Adrenal gland (tissue), 12 donors: ENCODE data around the gene IQSEC2. TPM values are rescaled to one million over a fixed set of nuclear protein-coding genes. Genes with fewer than 3 reads are reported as not detected.

Experiments
- DNase-seq, 7 donors: peaks; one replicate each; pipeline ENCODE4 v3.0.0-alpha.2; 2019 to 2020
- H3K27ac ChIP-seq, 5 donors: fragments of 200-600 bp; sonication (generic) in 4 of 5; 1 replicate in 3 of 5; 2 replicates in 2 of 5; pipeline versions ENCODE4 v1.5.1 to v1.8.0; 2016 to 2020; ENCODE audit warnings: mild to moderate bottlenecking in 1 of 5
- H3K27me3 ChIP-seq: fragments of 200-600 bp; 2 replicates; pipeline ENCODE4 v1.8.0; 2021
- H3K36me3 ChIP-seq, 2 donors: fragments of 200-600 bp; replicated peaks in 1 of 2; 1 replicate in 1 of 2; 2 replicates in 1 of 2; pipeline versions ENCODE4 v1.5.1 to v1.8.0; 2018 to 2022
- H3K4me1 ChIP-seq, 2 donors: fragments of 200-600 bp; replicated peaks in 1 of 2; 1 replicate in 1 of 2; 2 replicates in 1 of 2; pipeline versions ENCODE4 v1.5.1 to v1.8.0; 2018 to 2021
- H3K4me3 ChIP-seq, 4 donors: fragments of 200-600 bp; sonication (generic) in 3 of 4; one replicate each; pipeline ENCODE4 v1.5.1; 2016 to 2018
- H3K9me3 ChIP-seq, 3 donors: fragments of 200-600 bp; sonication (generic) in 1 of 3; replicated peaks in 1 of 3; 1 replicate in 2 of 3; 2 replicates in 1 of 3; pipeline versions ENCODE4 v1.5.1 to v1.8.0; 2016 to 2021
- POLR2A ChIP-seq, 2 donors: fragments of 450-650 bp; IDR thresholded peaks; one replicate each; pipeline ENCODE4 v1.6.1; 2017; ENCODE audit warnings: antibody characterized with exemption in 2 of 2, mild to moderate bottlenecking in 2 of 2, moderate library complexity in 1 of 2
- WGBS, 4 donors: extraction: QIAGEN DNeasy Blood & Tissue Kit in 2 of 4; methylation state at CpG; one replicate each; pipeline versions ENCODE4 v1.1.5 to v1.1.7; 2013 to 2017; 5-methylcytosine and 5-hydroxymethylcytosine counted together
- intact Hi-C, 2 donors: fragments of 100-400 bp; cut with DNase I; formaldehyde crosslinking; loops; one replicate each; pipeline versions ENCODE4 v1.14.1 to v1.15.0; 2022 to 2023
- polyA plus RNA-seq, 3 donors: library from polyadenylated mRNA; stranded (reverse); fragments of 200-250 nt in 2 of 3; fragments of 350-450 nt in 1 of 3; fragmentation: Illumina TruSeq in 1 of 3; extraction: RNeasy Lipid Tissue Mini Kit (QIAGEN cat#74804) in 1 of 3; gene quantifications; one replicate each; pipeline ENCODE4 v1.2.3, GENCODE V29; 2013 to 2014
- total RNA-seq, 9 donors: library from RNA; depleted of rRNA in 4 of 9; stranded (reverse); fragments of >200 nt in 4 of 9; fragments of 120-200 nt in 1 of 9; fragmentation: NEBNext Ultra II Directional in 1 of 9; extraction: Animal tissue kit (Norgen Biotek cat#: 25700) in 1 of 9; gene quantifications; one replicate each; pipeline versions ENCODE4 v1.1.0 to v1.2.4, GENCODE V29; 2013 to 2023
- TF ChIP-seq, protein P1 (sequence below), 6 experiments: fragments of 450-650 bp in 4 of 6; fragments of 200-600 bp in 2 of 6; sonication (generic) in 1 of 6; IDR thresholded peaks; 1 replicate in 5 of 6; 2 replicates in 1 of 6; pipeline versions ENCODE4 v1.5.1 to v1.8.0; 2016 to 2021; ENCODE audit warnings: antibody characterized with exemption in 6 of 6, mild to moderate bottlenecking in 2 of 6, moderate library complexity in 1 of 6
- donor health status: healthy with polysubstance abuse.
- donor health status: Bipolar disorder and iron deficiency.
- donor health status: DM: yes; HTN: yes; CAD: no.
- donor health status: DM: no; HTN: no; CAD: no.
- donor health status: DM: no; HTN: no; CAD: no.
- donor health status: DM: yes; HTN: yes; CAD: no.

Gene IQSEC2
- total and polyA plus RNA-seq, 12 donors, result 2.4 to 67.9 (median 37.8) TPM

DNA sequence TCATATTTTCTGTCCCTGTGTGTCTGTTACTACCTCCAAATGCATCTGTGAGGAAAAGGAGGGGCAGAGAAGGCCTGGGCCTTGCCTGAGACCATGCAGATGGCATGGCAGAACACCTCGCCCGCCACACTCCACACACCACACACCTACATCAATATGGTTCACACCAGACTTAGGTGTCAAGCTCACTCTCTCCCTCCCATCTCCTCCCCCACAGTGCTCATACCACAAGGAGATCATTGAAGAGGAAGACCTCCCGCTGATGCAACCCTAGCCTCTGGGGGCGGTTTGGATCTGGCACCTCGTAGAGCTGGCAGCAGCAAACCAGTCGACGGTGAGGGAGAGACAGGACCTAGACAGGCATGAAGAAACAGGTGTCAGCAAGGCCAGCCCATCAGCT lies 39.8 kb downstream of the IQSEC2 start:
- H3K36me3 ChIP-seq, result peaks cover 0 to 16% of the 10 kb centered on the region in 2 donors
- 80 to 94% (median 92%) methylated on average over 7 of the region's 7 CpGs; no CpG with 5 or more reads in 1 of the 4 donors for WGBS, 4 donors
- H3K4me3 ChIP-seq, result no peak overlapping the region

DNA sequence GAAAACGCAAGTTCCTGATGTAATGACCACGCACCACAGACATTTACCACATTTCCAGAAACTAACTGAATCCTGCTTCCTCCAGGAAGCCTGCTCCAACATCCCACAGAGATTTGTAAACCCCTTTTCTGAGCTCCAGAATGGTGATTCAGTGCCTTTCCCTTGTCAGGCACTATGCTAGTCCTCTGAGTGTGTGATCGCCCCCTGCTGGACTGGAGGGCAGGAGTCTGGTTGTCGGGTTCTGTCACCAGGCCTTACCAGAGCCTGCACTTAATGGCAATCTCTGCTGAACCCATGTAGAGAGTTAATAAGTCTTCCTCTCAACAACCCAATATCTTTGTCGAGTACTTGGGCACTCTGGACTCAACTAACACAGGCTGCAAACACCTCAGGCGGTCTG lies 41.9 kb downstream of the IQSEC2 start:
- Histone ChIP-seq H3K4me3 (no peak overlapping the region), H3K27me3 (no peaks in the 10 kb centered on the region), H3K36me3 (peaks cover 0 to 19% of the 10 kb centered on the region in 2 donors), H3K27ac (no peak overlapping the region), H3K9me3 (no peaks in the 10 kb centered on the region), H3K4me1 (no peaks in the 10 kb centered on the region)
- intact Hi-C loops, result no loop called here
- 77 to 100% (median 88%) methylated on average over 1 to 6 of the region's 6 CpGs for WGBS, 4 donors
- DNase-seq, result peak in 1 of 7 donors; percentile 31
- TF ChIP-seq, protein P1, sequence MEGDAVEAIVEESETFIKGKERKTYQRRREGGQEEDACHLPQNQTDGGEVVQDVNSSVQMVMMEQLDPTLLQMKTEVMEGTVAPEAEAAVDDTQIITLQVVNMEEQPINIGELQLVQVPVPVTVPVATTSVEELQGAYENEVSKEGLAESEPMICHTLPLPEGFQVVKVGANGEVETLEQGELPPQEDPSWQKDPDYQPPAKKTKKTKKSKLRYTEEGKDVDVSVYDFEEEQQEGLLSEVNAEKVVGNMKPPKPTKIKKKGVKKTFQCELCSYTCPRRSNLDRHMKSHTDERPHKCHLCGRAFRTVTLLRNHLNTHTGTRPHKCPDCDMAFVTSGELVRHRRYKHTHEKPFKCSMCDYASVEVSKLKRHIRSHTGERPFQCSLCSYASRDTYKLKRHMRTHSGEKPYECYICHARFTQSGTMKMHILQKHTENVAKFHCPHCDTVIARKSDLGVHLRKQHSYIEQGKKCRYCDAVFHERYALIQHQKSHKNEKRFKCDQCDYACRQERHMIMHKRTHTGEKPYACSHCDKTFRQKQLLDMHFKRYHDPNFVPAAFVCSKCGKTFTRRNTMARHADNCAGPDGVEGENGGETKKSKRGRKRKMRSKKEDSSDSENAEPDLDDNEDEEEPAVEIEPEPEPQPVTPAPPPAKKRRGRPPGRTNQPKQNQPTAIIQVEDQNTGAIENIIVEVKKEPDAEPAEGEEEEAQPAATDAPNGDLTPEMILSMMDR (IDR thresholded peaks at IDR 0.05), result no peak
- no peak for TF ChIP-seq POLR2A (IDR thresholded peaks at IDR 0.05)

More for the DNA sequence above, 39.8 kb downstream of the IQSEC2 start:
- Histone ChIP-seq H3K27ac (no peak overlapping the region), H3K4me1 (no peaks in the 10 kb centered on the region), H3K27me3 (no peaks in the 10 kb centered on the region), H3K9me3 (no peaks in the 10 kb centered on the region)
- intact Hi-C loops, result no loop called here
- no peak for DNase-seq
- TF ChIP-seq, protein P1 (IDR thresholded peaks at IDR 0.05), result no peak

DNA sequence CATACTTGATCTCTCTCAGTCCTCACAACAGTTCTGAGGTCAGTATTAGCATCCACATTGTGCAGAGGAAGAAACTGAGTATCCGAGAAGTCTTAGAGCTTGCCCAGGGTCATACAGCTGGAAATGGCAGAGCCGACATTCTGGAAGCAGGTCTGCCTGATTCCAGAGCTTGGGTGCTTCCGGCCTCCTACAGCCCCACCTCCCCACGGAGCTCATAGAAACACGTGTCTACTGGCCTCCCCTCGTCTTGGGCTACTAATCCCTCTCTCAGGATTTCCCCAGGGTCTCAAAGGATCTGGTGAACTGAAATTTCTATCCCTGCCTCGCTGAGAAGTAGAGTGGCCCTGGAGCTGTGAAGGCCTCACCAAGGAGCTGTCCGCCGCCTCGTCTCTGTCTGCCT lies 44.3 kb downstream of the IQSEC2 start:
- H3K27ac ChIP-seq, result no peak overlapping the region
- intact Hi-C loops, result no loop called here

DNA sequence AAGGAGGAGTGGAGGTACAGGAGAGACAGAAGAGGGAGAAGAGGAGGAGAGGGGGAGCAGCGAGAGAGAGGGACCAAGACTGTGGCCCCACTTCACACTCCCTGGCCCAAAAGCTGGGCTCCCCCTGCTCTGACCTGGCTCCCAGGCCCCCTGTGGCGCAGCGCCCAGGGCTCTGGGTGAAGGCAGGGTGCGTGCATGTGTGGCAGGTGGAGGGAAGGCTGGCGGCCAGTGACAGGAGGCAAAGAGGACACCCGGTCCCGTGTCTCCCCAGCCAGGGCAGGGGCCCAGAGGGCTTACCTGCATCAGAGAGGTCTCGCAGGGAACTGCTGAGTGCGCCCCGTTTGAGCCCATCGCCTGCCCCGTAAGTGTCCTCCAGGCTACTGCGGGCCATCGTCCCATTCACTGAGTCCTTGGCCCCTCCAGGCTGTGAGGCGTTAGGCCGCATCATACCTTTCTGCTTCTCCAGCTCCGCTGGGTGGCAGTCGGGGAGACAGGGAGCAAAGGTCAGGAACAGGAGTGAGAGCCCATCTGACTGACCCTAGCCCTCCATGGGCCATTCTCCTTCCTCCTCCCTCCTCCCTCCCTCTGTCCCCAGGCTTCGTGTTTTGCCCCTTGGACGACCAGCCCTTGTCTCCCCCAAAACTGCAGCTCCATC lies 45.2 kb downstream of the IQSEC2 start:
- DNase-seq, result no peak
- 83 to 95% (median 89%) methylated on average over 7 to 20 of the region's 20 CpGs for WGBS, 4 donors
- Histone ChIP-seq H3K27me3 (no peaks in the 10 kb centered on the region), H3K4me1 (no peaks in the 10 kb centered on the region), H3K36me3 (peaks cover 0 to 11% of the 10 kb centered on the region in 2 donors), H3K27ac (no peak overlapping the region), H3K9me3 (no peaks in the 10 kb centered on the region), H3K4me3 (no peak overlapping the region)
- no peak for TF ChIP-seq POLR2A (IDR thresholded peaks at IDR 0.05)
- TF ChIP-seq, protein P1 (IDR thresholded peaks at IDR 0.05), result no peak
- intact Hi-C loops, result no loop called here

More for the DNA sequence above, 44.3 kb downstream of the IQSEC2 start:
- TF ChIP-seq, protein P1 (IDR thresholded peaks at IDR 0.05), result no peak
- no peak for TF ChIP-seq POLR2A (IDR thresholded peaks at IDR 0.05)
- 65 to 93% (median 78%) methylated on average over 3 to 10 of the region's 10 CpGs for WGBS, 4 donors
- Histone ChIP-seq H3K27me3 (no peaks in the 10 kb centered on the region), H3K36me3 (peaks cover 0 to 11% of the 10 kb centered on the region in 2 donors), H3K4me3 (no peak overlapping the region), H3K9me3 (no peaks in the 10 kb centered on the region), H3K4me1 (no peaks in the 10 kb centered on the region)
- no peak for DNase-seq
